H9 (cell line): ENCODE results near the gene NAPG. TPM values are rescaled to one million over a fixed set of nuclear protein-coding genes. Genes with fewer than 3 reads are reported as not detected.

Source experiments
- DNase-seq: peaks from one replicate; pipeline ENCODE4 v3.0.0-alpha.2; 2017
- H2AFZ ChIP-seq: one replicate; pipeline ENCODE4 v1.6.1; 2013; ENCODE audit warnings: mild to moderate bottlenecking, low read length, control low read depth, moderate library complexity
- H2AK5ac ChIP-seq: 2 replicates; pipeline ENCODE4 v1.6.1; 2013; ENCODE audit warnings: low read length, control low read depth, mixed read lengths; ENCODE audit not compliant: insufficient read length
- H2BK120ac ChIP-seq: one replicate; pipeline ENCODE4 v1.6.1; 2013; ENCODE audit warnings: low read depth, mild to moderate bottlenecking, low read length, control low read depth, inconsistent platforms; ENCODE audit not compliant: poor library complexity, severe bottlenecking
- H2BK12ac ChIP-seq: 2 replicates; pipeline ENCODE4 v1.6.1; 2013; ENCODE audit warnings: low read length, control low read depth, mixed read lengths, low read depth; ENCODE audit not compliant: insufficient read length
- H2BK15ac ChIP-seq: 2 replicates; pipeline ENCODE4 v1.6.1; 2013; ENCODE audit warnings: low read depth, low read length, control low read depth
- H2BK20ac ChIP-seq: one replicate; pipeline ENCODE4 v1.6.1; 2013; ENCODE audit warnings: low read depth, mild to moderate bottlenecking, low read length, control low read depth, inconsistent platforms; ENCODE audit not compliant: poor library complexity, severe bottlenecking
- H2BK5ac ChIP-seq: 2 replicates; pipeline ENCODE4 v1.6.1; 2013; ENCODE audit warnings: low read length, control low read depth, mixed read lengths; ENCODE audit not compliant: insufficient read length
- H3K14ac ChIP-seq: 2 replicates; pipeline ENCODE4 v1.6.1; 2013; ENCODE audit warnings: low read length, control low read depth; ENCODE audit not compliant: insufficient read depth
- H3K18ac ChIP-seq: 2 replicates; pipeline ENCODE4 v1.6.1; 2013; ENCODE audit warnings: low read depth, mild to moderate bottlenecking, mixed read lengths, low read length, control low read depth; ENCODE audit not compliant: insufficient read length
- H3K23ac ChIP-seq: 2 replicates; pipeline ENCODE4 v1.6.1; 2013; ENCODE audit warnings: low read length, control low read depth, mixed read lengths, low read depth; ENCODE audit not compliant: insufficient read length
- H3K23me2 ChIP-seq: 2 replicates; pipeline ENCODE4 v1.6.1; 2013; ENCODE audit warnings: low read depth, mild to moderate bottlenecking, mixed read lengths, low read length, control low read depth; ENCODE audit not compliant: insufficient read length, poor library complexity, severe bottlenecking
- H3K27ac ChIP-seq: 2 replicates; pipeline ENCODE4 v1.5.1; 2013; ENCODE audit warnings: low read length, control low read depth, mixed read lengths, low read depth; ENCODE audit not compliant: insufficient read length
- H3K27me3 ChIP-seq: 2 replicates; pipeline ENCODE4 v1.6.1; 2013; ENCODE audit warnings: low read length, control low read depth, inconsistent platforms; ENCODE audit not compliant: insufficient read depth
- H3K4ac ChIP-seq: 2 replicates; pipeline ENCODE4 v1.6.1; 2013; ENCODE audit warnings: low read depth, mild to moderate bottlenecking, control low read depth, inconsistent platforms, low read length, moderate library complexity
- H3K4me1 ChIP-seq: 2 replicates; pipeline ENCODE4 v1.6.1; 2013; ENCODE audit warnings: low read length, control low read depth, inconsistent platforms; ENCODE audit not compliant: insufficient read depth
- H3K4me2 ChIP-seq: 2 replicates; pipeline ENCODE4 v1.6.1; 2013; ENCODE audit warnings: low read length, control low read depth, mixed read lengths; ENCODE audit not compliant: insufficient read length, insufficient read depth
- H3K56ac ChIP-seq: 2 replicates; pipeline ENCODE4 v1.6.1; 2013; ENCODE audit warnings: low read depth, mild to moderate bottlenecking, mixed read lengths, low read length, control low read depth; ENCODE audit not compliant: insufficient read length
- H3K79me1 ChIP-seq: 2 replicates; pipeline ENCODE4 v1.6.1; 2013; ENCODE audit warnings: low read depth, mild to moderate bottlenecking, moderate library complexity, low read length, control low read depth, inconsistent platforms; ENCODE audit not compliant: insufficient read depth, poor library complexity, severe bottlenecking
- H3K79me2 ChIP-seq: 2 replicates; pipeline ENCODE4 v1.6.1; 2013; ENCODE audit warnings: low read length, control low read depth, inconsistent platforms; ENCODE audit not compliant: insufficient read depth
- H3K9ac ChIP-seq: 2 replicates; pipeline ENCODE4 v1.6.1; 2013; ENCODE audit warnings: low read length, control low read depth, mixed read lengths; ENCODE audit not compliant: insufficient read length; ENCODE audit errors: extremely low read depth
- H3K9me3 ChIP-seq: one replicate; pipeline ENCODE4 v1.6.1; 2013; ENCODE audit warnings: low read depth, low read length, inconsistent platforms; ENCODE audit not compliant: control insufficient read depth
- H3T11ph ChIP-seq: one replicate; pipeline ENCODE4 v1.6.1; 2013; ENCODE audit warnings: mild to moderate bottlenecking, low read length, control low read depth, inconsistent platforms
- H4K20me1 ChIP-seq: one replicate; pipeline ENCODE4 v1.6.1; 2013; ENCODE audit not compliant: control insufficient read depth, insufficient read length, insufficient read depth
- H4K5ac ChIP-seq: 2 replicates; pipeline ENCODE4 v1.6.1; 2013; ENCODE audit warnings: low read depth, mild to moderate bottlenecking, mixed read lengths, low read length, control low read depth; ENCODE audit not compliant: insufficient read length
- H4K8ac ChIP-seq: replicated peaks from 2 replicates; pipeline ENCODE4 v1.6.1; 2013; ENCODE audit warnings: low read length, control low read depth, mixed read lengths, low read depth; ENCODE audit not compliant: insufficient read length
- H4K91ac ChIP-seq: 2 replicates; pipeline ENCODE4 v1.6.1; 2013; ENCODE audit warnings: low read depth, mild to moderate bottlenecking, moderate library complexity, mixed read lengths, low read length, control low read depth; ENCODE audit not compliant: insufficient read length
- H3K27ac Mint-ChIP-seq, 3 experiments: 2 replicates in 2 of 3; 3 replicates in 1 of 3; pipeline ENCODE4 v1.8.0; 2020 to 2021; ENCODE audit warnings: mixed read lengths in 3 of 3, mild to moderate bottlenecking in 1 of 3, moderate library complexity in 1 of 3
- H3K27me3 Mint-ChIP-seq: 2 replicates; pipeline ENCODE4 v1.8.0; 2021; ENCODE audit warnings: low read depth, mild to moderate bottlenecking, moderate library complexity, mixed read lengths
- H3K36me3 Mint-ChIP-seq, 3 experiments: 2 replicates in 2 of 3; 3 replicates in 1 of 3; pipeline ENCODE4 v1.8.0; 2020 to 2021; ENCODE audit warnings: low read depth in 3 of 3, mixed read lengths in 3 of 3; ENCODE audit not compliant: insufficient read depth in 1 of 3
- H3K4me1 Mint-ChIP-seq, 2 experiments: 2 replicates each; pipeline ENCODE4 v1.8.0; 2020; ENCODE audit warnings: mixed read lengths in 2 of 2
- H3K4me3 Mint-ChIP-seq, 2 experiments: 2 replicates in 1 of 2; 3 replicates in 1 of 2; pipeline ENCODE4 v1.8.0; 2020 to 2021; ENCODE audit warnings: mild to moderate bottlenecking in 2 of 2, mixed read lengths in 2 of 2, moderate library complexity in 1 of 2
- H3K9me3 Mint-ChIP-seq, 2 experiments: 2 replicates in 1 of 2; 3 replicates in 1 of 2; pipeline ENCODE4 v1.8.0; 2020; ENCODE audit warnings: mild to moderate bottlenecking in 2 of 2, mixed read lengths in 2 of 2, moderate library complexity in 1 of 2
- WGBS: extraction: QIAGEN DNeasy Blood & Tissue Kit; methylation state at CpG from one replicate; pipeline ENCODE4 v1.1.7; 2013; ENCODE audit warnings: missing lambda C conversion rate, low lambda C conversion rate, mixed read lengths; ENCODE audit not compliant: insufficient read length; ENCODE audit errors: extremely low coverage; 5-methylcytosine and 5-hydroxymethylcytosine counted together
- total RNA-seq: library from RNA; stranded (reverse); gene quantifications from 2 replicates; pipeline ENCODE4 v1.2.1, GENCODE V29; 2021
- TF ChIP-seq, protein P1 (sequence below): fragments of 200-600 bp; sonication (generic); conservative IDR thresholded peaks from 3 replicates; pipeline ENCODE4 v1.8.0; 2021; ENCODE audit warnings: antibody characterized with exemption, mild to moderate bottlenecking

Gene NAPG
- total RNA-seq, 1 experiment from 2014 or later, result 30.9 TPM

DNA sequence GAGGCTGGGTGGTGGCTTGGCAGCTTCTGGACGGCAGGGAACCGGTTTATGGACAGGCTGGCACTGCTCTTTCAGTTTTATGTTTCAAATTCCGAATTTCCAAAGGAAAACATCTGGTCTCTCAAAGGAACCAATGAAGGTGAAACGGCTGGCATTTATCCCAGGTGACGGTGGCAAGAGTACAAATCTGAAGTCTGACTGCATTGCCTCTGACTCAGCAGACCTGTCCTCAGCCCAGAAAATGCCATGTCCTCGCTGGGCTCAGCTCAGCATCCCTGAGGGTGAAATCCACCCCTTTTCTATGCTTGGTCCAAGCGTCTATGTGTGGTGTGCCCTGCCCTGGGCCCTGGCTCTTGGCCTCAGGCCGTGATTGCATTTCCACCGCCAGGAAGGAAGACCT, 38.1 kb downstream of the NAPG start:
- no peak overlapping the region for H3K23ac ChIP-seq
- no peak overlapping the region for H3K4me2 ChIP-seq
- no peak overlapping the region for H3K4ac ChIP-seq
- Mint-ChIP-seq H3K27ac (no peak overlapping the region), H3K9me3 (no peaks in the 10 kb centered on the region), H3K4me1 (peaks cover 8 to 10% of the 10 kb centered on the region in 2 experiments), H3K27me3 (no peaks in the 10 kb centered on the region; the same call in 1 of the 2 replicates), H3K4me3 (no peak overlapping the region), H3K36me3 (no peaks in the 10 kb centered on the region)
- no peaks in the 10 kb centered on the region for H3K4me1 ChIP-seq
- H2BK12ac ChIP-seq, result no peak overlapping the region
- no CpG with 5 or more reads among the region's 9 CpGs for WGBS
- no peak overlapping the region for H3K14ac ChIP-seq
- H3K79me1 ChIP-seq, result no peaks in the 10 kb centered on the region
- no peak overlapping the region for H3T11ph ChIP-seq
- no peak overlapping the region for H4K91ac ChIP-seq
- H3K56ac ChIP-seq, result no peak overlapping the region
- H3K27ac ChIP-seq, result no peak overlapping the region
- TF ChIP-seq, protein P1, sequence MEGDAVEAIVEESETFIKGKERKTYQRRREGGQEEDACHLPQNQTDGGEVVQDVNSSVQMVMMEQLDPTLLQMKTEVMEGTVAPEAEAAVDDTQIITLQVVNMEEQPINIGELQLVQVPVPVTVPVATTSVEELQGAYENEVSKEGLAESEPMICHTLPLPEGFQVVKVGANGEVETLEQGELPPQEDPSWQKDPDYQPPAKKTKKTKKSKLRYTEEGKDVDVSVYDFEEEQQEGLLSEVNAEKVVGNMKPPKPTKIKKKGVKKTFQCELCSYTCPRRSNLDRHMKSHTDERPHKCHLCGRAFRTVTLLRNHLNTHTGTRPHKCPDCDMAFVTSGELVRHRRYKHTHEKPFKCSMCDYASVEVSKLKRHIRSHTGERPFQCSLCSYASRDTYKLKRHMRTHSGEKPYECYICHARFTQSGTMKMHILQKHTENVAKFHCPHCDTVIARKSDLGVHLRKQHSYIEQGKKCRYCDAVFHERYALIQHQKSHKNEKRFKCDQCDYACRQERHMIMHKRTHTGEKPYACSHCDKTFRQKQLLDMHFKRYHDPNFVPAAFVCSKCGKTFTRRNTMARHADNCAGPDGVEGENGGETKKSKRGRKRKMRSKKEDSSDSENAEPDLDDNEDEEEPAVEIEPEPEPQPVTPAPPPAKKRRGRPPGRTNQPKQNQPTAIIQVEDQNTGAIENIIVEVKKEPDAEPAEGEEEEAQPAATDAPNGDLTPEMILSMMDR, result no peak
- no peak overlapping the region for H2AFZ ChIP-seq
- H3K9me3 ChIP-seq, result no peaks in the 10 kb centered on the region
- H2BK5ac ChIP-seq, result no peak overlapping the region
- no peak overlapping the region for H2BK120ac ChIP-seq
- H4K5ac ChIP-seq, result no peak overlapping the region
- H3K79me2 ChIP-seq, result no peaks in the 10 kb centered on the region
- no peaks in the 10 kb centered on the region for H4K20me1 ChIP-seq
- no peaks in the 10 kb centered on the region for H3K23me2 ChIP-seq
- no peak overlapping the region for H3K18ac ChIP-seq
- no peak overlapping the region for H4K8ac ChIP-seq
- H2BK20ac ChIP-seq, result no peak overlapping the region
- H2BK15ac ChIP-seq, result no peak overlapping the region
- no peak overlapping the region for H2AK5ac ChIP-seq
- no peak overlapping the region for H3K9ac ChIP-seq
- no peaks in the 10 kb centered on the region for H3K27me3 ChIP-seq
- DNase-seq, result no peak
